Stimulated activated CD4-positive, alpha-beta T cell treated with anti-CD3 and anti-CD28 coated beads, Interleukin-2, amount 100 ng/mL, for 48 hours (primary cell): ENCODE data around the gene CCDC106.

ENCODE experiments used
- DNase-seq, 2 donors: peaks; one replicate each; pipeline ENCODE4 v3.0.0-alpha.2; 2020

The CCDC106 gene

DNA sequence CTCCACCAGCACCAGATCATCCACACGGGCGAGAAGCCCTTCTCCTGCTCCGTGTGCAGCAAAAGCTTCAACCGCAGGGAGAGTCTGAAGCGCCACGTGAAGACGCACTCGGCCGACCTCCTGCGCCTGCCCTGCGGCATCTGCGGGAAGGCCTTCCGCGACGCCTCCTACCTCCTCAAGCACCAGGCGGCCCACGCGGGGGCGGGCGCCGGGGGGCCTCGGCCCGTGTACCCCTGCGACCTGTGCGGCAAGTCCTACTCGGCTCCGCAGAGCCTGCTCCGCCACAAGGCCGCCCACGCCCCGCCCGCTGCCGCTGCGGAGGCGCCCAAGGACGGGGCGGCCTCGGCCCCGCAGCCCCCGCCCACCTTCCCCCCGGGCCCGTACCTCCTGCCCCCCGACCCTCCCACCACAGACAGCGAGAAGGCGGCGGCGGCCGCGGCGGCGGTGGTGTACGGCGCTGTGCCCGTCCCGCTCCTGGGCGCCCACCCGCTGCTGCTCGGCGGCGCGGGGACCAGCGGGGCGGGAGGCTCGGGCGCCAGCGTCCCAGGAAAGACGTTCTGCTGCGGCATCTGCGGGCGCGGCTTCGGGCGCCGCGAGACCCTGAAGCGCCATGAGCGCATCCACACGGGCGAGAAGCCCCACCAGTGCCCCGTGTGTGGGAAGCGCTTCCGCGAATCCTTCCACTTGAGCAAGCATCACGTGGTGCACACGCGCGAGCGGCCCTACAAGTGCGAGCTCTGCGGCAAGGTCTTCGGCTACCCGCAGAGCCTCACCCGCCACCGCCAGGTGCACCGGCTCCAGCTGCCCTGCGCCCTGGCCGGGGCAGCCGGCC lies 33.1 kb upstream of the CCDC106 start:
- no peak for DNase-seq

- DNase-seq = no peak
Measured at GRCh38 chr19:55615543-55616394, 32.2 kb upstream of the CCDC106 start.

DNA sequence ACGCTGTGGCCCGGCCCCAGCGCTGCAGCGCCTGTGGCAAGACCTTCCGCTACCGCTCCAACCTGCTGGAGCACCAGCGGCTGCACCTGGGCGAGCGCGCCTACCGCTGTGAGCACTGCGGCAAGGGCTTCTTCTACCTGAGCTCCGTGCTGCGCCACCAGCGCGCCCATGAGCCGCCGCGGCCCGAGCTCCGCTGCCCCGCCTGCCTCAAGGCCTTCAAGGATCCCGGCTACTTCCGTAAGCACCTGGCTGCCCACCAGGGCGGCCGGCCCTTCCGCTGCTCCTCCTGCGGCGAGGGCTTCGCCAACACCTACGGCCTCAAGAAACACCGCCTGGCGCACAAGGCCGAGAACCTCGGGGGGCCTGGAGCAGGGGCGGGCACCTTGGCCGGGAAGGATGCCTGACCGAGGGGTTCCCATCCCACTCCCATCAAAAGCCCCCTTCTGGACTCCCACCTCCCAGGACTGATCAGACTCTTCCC lies 31.6 kb upstream of the CCDC106 start:
- DNase-seq = no peak

- DNase-seq = no peak
Measured at GRCh38 chr19:55617426-55617825, 30.6 kb upstream of the CCDC106 start.

DNA sequence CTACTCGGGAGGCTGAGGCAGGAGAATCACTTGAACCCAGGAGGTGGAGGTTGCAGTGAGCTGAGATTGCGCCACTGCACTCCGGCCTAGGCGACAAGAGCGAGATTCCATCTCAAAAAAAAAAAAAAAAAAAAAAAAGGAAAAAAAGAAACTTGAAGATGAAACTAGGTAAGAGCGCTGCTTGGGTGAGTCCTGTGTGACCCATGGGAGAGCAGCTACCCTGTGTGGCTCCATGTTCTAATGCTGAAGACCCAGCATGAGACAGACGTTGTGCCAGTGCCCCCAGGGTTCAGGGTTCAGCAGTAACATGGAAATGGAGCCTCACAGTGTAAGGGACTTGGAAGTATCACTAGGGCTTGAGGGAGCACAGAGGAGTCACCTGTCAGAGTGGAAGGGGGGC lies 29.6 kb upstream of the CCDC106 start:
- DNase-seq = no peak

DNA sequence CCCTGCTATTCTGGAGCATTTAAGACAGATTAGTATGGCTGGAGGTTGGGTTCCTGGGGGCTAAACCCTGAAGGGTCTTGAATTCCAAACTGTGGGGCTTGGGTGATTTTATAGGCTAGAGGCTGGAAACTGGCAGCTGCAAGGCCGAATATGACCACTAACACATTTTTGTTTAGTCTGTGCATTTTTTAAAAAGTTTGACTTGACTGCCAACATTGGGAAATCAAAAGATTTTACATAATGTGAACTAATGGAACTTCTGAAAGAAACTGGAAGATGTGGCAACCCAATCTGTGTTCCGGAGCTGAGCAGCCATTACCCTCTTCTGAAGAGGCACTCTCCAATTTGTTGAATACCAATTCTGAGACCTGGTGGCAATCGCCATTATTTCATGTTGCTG lies 28.7 kb upstream of the CCDC106 start:
- DNase-seq = no peak

- no peak for DNase-seq
Measured at GRCh38 chr19:55620410-55621204, 27.4 kb upstream of the CCDC106 start.

DNA sequence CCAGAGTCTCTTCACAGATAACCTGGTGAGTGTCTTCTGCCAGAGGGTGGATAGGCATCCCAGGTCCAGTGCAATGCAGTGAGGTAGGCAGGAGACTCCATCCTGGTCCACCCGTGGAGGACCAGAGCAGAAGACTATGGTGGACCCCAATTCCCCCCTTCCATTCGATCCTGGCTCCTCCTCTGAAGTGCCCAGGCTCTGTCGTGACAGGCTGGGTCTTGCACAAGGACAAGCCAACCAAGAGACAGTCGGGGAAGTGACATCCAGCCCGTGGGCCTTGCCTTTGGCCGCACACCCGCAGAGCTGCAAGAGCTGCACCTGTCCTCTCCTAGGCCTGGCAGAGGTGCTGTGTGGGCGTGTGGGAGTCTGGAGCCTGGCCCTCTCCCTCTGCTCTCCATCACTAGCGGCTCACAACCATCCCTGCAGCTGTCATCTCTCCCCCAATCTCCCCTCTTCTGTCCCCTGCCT lies 26.8 kb upstream of the CCDC106 start:
- no peak for DNase-seq

DNA sequence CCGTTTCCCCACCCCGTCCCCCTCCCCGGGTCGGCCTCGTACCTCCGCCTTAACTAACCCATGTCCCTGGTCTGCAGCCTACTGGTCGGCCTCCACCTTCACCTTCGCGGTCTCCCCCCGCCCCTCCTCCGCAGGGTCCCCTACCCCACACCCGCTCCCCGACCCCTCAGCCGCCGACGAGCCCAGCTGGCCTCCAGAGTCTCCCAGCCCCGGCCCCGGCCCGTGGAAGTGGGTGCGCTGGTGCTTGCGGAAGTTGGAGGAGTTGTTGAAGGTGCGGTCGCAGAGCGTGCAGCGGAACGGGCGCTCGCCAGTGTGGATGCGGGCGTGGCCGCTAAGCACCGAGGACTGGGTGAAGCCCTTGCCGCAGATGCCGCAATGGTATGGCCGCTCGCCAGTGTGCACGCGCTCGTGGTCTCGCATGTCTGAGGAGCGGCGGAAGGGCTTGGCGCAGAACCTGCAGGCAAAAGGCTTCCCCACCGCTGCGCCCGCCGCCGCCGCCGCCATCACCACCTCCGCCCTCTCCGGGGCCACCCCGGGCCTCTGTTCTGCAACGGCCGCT lies 26.3 kb upstream of the CCDC106 start:
- no peak for DNase-seq

DNA sequence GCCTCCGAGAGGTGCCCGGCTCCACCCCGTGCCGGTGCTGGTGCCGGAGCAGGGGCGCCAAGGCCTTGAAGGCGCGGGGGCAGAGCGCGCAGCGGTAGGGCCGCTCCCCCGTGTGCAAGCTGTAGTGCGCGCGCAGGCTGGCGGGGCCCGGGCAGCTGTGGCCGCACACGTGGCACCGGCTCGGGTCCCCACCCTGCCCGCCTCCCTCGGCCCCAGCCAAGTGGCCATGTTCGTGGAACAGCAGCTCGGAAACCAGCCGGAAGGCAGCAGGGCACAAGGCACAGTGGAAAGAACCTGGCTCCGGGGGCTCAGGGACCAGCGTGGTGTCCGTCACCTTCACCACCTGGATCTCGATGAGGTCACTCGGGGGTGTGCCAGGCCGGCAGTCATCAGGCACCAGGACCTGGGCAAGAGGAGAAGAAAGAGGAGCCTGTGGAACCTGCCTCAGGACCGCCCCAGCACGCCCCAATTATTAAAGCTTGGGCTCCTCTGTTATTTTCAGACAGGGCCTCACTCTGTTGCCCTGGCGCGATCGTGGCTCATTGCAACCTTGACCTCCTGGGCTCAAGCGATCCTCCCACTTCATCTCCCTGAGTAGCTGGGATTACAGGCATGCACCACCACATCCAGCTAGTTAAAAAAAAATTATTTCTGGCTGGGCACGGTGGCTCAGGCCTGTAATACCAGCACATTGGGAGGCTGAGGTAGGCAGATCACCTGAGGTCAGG lies 25.6 kb upstream of the CCDC106 start:
- DNase-seq = no peak

DNA sequence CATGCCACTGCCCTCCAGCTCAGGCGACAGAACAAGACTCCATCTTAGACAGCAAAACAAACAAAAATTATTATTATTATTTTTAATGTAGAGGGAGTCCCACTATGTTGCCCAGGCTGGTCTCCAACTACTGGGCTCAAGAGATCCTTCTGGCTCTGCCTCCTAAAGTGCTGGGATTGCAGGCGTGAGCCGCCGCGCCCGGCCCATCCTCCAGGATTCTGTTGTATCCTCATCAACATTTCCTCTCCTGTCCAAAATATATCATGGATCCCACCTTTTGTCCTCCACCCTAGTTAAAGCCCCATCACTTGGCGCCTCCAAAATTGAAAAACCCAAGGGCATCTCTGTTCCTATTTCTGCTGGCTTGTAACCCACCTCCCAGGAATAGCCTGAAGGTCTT lies 24.9 kb upstream of the CCDC106 start:
- no peak for DNase-seq

- DNase-seq = no peak
Measured at GRCh38 chr19:55623561-55623960, 24.5 kb upstream of the CCDC106 start.

DNA sequence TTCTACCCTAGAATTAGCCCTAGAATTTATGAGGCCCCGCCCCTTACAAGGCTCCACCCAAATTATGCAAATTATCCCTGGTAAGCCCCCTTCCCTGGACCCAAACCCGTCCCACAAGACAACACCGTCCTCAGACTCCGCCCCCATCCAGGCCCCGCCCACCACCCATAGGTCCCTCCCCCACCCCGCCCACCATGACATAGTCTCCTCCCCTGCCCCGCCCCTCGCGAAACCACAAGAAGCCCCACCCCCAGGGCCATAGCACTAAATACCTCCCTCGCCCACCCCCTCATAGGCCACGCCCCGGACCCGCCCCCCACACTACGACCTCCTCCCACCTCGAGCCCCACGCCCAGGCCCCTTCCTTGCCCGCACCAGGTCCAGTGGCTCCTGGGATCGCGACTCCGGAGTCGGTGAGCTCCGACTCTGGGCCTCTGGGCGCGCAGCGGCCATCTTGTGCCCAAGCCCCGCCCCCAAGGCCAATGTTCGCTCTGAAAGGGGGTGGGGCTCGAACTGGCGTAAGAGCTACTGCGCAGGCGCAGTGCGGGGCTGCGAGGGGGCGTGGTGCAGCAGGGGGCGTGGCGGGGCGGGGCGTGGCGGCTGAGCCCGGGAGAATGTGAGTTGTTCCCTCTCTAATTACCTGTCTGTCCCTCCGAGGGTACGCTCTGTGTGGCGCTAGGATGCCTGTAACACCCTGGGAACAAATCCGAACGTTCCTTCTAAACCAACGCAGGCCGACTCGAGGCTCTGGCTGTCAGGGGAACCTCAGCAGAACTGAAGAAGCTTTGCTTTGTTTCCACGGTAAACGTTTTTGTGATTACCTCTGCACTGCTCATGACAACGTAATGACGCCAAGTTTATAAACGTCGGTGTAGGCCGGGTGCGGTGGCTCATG lies 23.7 kb upstream of the CCDC106 start, which contains the start of gene ZNF784:
Gene ZNF784 (minus strand): TSS at position 458 of the 895 bp plus-strand sequence. CDS start 5 bp downstream, at position 453.
- peak; percentile 92 to 96 for DNase-seq

DNA sequence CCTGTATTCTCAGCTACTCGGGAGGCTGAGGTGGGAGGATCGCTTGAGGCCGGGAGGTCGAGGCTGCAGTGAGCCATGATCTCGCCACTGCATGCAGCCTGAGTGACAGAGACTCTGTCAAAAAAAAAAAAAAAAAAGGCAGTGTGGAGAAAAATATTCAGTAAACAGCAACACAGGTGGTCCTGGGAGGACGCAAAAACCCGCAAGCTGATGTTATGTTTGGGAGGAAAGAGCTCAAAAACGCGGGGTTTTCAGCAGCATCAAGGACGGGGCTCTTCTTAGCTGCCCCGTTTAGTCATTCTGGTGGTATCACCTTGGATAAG lies 23.0 kb upstream of the CCDC106 start:
- DNase-seq = no peak

GRCh38 chr19:55626350-55626749 lies 21.7 kb upstream of the CCDC106 start:
- peak in 1 of 2 donors; percentile 37 for DNase-seq

DNA sequence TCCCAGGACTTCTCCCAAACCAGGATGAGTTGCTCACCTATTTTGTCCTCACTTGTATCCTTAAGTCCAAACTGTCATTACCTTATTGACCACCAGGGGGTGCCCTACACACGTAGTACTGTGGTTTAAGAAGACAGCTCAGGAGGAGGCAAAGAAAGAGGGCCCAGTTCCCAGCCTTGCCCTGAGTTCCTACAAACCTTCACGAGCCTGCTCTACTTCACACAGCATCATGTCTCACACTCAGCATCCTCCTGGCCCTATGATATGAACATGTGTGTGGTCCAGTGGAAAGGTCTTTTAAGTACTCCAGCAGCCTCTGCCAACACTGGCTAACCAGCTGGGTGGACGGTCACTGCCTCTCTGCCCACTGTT lies 15.6 kb upstream of the CCDC106 start:
- peak; percentile 88 to 94 for DNase-seq

GRCh38 chr19:55633861-55634260 lies 14.2 kb upstream of the CCDC106 start:
- no peak for DNase-seq

- no peak for DNase-seq
Measured at GRCh38 chr19:55635334-55635717, 12.7 kb upstream of the CCDC106 start.

DNA sequence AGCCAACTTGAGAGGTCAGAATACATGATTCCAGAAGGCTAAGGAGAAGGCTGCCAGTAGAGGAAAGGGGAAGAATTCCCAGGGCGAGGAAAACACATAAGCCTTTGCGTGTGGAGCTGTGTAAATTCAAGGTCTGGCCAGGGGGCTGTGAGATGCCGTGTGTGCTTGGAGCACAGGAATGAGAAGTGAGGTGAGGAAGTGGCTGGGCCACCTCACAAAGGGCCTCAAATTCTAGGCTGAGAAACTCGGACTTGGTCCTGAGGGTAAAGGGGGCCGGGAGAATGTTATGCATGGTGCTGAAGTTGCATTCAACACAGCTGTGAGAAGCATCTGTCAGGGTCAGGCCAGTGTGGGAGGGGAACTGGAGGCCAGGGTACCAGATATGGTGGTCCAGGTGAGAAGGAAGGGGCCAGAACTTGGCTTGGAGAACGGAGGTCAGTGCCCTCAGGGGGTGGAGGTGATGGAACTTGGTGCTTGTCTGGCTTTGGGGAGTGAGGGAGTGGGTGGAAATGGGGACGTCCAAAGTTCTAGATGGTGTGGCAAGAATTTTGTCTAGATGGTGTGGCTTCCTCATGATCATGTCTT lies 12.1 kb upstream of the CCDC106 start:
- DNase-seq = no peak

DNA sequence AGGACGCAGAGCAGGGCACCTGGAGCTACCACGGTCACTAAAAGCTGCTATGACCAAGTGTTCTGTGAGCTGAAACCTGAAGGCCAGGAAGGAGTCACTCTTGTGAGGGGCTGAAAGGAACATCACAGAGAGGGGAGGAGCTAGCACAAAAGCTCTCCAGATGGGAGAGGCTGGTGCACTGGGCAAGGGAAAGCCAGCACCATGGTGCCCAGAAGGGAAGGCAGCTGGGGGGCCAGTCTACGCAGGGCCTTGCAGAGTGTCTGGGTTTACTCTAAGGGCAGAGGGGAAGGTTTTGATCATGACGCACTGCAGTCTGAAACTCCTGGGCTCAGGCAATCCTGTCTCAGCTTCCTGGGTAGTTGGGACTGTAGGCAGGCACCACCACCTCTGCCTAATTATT lies 11.3 kb upstream of the CCDC106 start:
- no peak for DNase-seq

- no peak for DNase-seq
Measured at GRCh38 chr19:55637534-55637933, 10.5 kb upstream of the CCDC106 start.
